NCI-H2107 treated with DMSO at 0.1 percent for 48 hours (cell line): ENCODE results near the gene TMEM119.
A peak's percentile ranks its signal among the peaks of the same experiment; 100 is the strongest.
"Not testable (repeated sequence)": the region's sequence is repeated elsewhere in the genome, so short reads cannot be mapped to it uniquely, and the experiment has no call there.

Experiments
- DNase-seq: peaks from one replicate; lab custom pipeline; 2025; ENCODE audit not compliant: unreplicated experiment; lab: John Stamatoyannopoulos, UW

The TMEM119 gene

GRCh38 chr12:108585864-108586263, 12.0 kb downstream of the TMEM119 start:
- no peak for DNase-seq

- DNase-seq, result no peak
These were observed 13.3 kb downstream of the TMEM119 start for GRCh38 chr12:108584456-108585065.

- DNase-seq, result peak; percentile 61
These were observed 13.9 kb downstream of the TMEM119 start for GRCh38 chr12:108583991-108584390.

GRCh38 chr12:108582978-108583770, 14.7 kb downstream of the TMEM119 start:
- DNase-seq, result no peak

GRCh38 chr12:108582509-108582908, 15.4 kb downstream of the TMEM119 start:
- no peak for DNase-seq

GRCh38 chr12:108581311-108582227, 16.3 kb downstream of the TMEM119 start:
- no peak for DNase-seq

- DNase-seq, result no peak
These were observed 17.4 kb downstream of the TMEM119 start for GRCh38 chr12:108580531-108580930.

GRCh38 chr12:108578813-108579212, 19.1 kb downstream of the TMEM119 start:
- DNase-seq, result no peak

- no peak for DNase-seq
These were observed 19.6 kb downstream of the TMEM119 start for GRCh38 chr12:108578264-108578663.

- DNase-seq, result no peak
These were observed 20.4 kb downstream of the TMEM119 start for GRCh38 chr12:108577458-108577857.

GRCh38 chr12:108576660-108577234, 21.1 kb downstream of the TMEM119 start:
- DNase-seq, result no peak

GRCh38 chr12:108575199-108575912, 22.5 kb downstream of the TMEM119 start:
- no peak for DNase-seq

GRCh38 chr12:108574276-108574675, 23.6 kb downstream of the TMEM119 start:
- DNase-seq, result not testable (repeated sequence)

- no peak for DNase-seq
These were observed 24.6 kb downstream of the TMEM119 start for GRCh38 chr12:108573317-108573716.

- DNase-seq, result no peak
These were observed 25.6 kb downstream of the TMEM119 start for GRCh38 chr12:108572166-108572790.

- DNase-seq, result no peak
These were observed 26.2 kb downstream of the TMEM119 start for GRCh38 chr12:108571609-108572165.

- DNase-seq, result peak; percentile 43
These were observed 26.9 kb downstream of the TMEM119 start for GRCh38 chr12:108570743-108571608.

- peak; percentile 97 for DNase-seq
These were observed 29.3 kb downstream of the TMEM119 start for GRCh38 chr12:108568338-108569154.
